ENCODE measurements around the gene SMG7. TPM values are rescaled to one million over a fixed set of nuclear protein-coding genes. Genes with fewer than 3 reads are reported as not detected.
"Not testable (repeated sequence)": the region's sequence is repeated elsewhere in the genome, so short reads cannot be mapped to it uniquely, and the experiment has no call there.

The SMG7 gene
- 10 to 100 TPM; 61.4 to 65.1 TPM for total RNA-seq

GRCh38 chr1:183472488-183473216, at the start of gene SMG7:
TSS of gene SMG7 (plus strand) at chr1:183472499. CDS start at chr1:183472621, 122 bp downstream.
- Mint-ChIP-seq H3K4me1 (peaks cover 24% of the 10 kb centered on the region), H3K4me3 (peak within 1 kb of the TSS; percentile 91), H3K27me3 (peaks cover 3% of the 10 kb centered on the region), H3K27ac (peak within 1 kb of the TSS; percentile 99), H3K36me3 (peaks cover 12% of the 10 kb centered on the region), H3K9me3 (no peaks in the 10 kb centered on the region)
- DNase-seq: peak; percentile 55

DNA sequence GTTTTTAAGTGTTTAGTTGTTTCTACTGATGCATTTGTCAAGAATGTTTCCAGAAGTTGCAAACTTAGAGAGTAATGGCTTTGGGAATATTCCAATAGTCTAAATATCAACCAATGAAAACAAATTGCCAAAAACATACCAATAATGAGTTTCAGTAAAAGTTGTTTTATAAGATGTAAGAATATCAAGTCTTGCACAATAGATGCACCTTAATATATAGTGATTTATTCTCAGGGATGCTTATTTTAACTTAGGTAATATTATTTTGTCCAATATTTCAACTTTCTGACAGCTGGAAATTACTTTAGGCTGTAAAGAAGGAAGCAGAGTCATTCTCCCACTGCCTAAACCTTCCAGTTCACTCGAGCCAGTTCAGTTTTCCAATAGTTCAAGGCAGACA, 48.8 kb upstream of the SMG7 start:
- no peak overlapping the region for H3K4me3 Mint-ChIP-seq
- H3K4me1 Mint-ChIP-seq: peaks cover under 1% of the 10 kb centered on the region
- no peak for DNase-seq
- peaks cover 56% of the 10 kb centered on the region for H3K27me3 Mint-ChIP-seq
- no peak overlapping the region for H3K27ac Mint-ChIP-seq
- H3K36me3 Mint-ChIP-seq: no peaks in the 10 kb centered on the region
- H3K9me3 Mint-ChIP-seq: no peaks in the 10 kb centered on the region

DNA sequence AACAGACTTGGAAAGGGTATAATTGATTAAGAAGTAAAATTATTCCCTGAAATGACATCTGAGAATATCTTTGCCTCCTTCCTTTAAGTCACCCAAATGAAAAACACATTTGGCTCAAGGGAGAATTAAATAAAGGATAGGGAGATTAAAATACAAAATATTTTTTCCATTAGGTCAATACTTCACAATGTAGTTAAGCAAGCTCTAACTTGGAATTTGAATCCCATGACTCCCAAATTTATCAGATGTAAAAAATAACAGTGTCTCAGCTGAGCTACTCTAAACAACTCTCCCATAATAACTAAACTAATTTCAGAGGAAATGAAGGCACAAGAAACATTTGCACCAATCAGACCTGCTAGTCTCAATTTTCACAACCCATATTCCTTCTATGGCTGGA, 47.6 kb upstream of the SMG7 start:
- Mint-ChIP-seq H3K9me3 (no peaks in the 10 kb centered on the region), H3K4me3 (no peak overlapping the region), H3K27me3 (peaks cover 50% of the 10 kb centered on the region), H3K4me1 (no peaks in the 10 kb centered on the region), H3K27ac (no peak overlapping the region), H3K36me3 (no peaks in the 10 kb centered on the region)
- no peak for DNase-seq

- not testable (repeated sequence) for H3K36me3 Mint-ChIP-seq, H3K27ac Mint-ChIP-seq, H3K4me1 Mint-ChIP-seq, H3K9me3 Mint-ChIP-seq, H3K4me3 Mint-ChIP-seq, DNase-seq
- H3K27me3 Mint-ChIP-seq: peaks cover 42% of the 10 kb centered on the region
Measured at GRCh38 chr1:183427591-183427990, 44.7 kb upstream of the SMG7 start.

DNA sequence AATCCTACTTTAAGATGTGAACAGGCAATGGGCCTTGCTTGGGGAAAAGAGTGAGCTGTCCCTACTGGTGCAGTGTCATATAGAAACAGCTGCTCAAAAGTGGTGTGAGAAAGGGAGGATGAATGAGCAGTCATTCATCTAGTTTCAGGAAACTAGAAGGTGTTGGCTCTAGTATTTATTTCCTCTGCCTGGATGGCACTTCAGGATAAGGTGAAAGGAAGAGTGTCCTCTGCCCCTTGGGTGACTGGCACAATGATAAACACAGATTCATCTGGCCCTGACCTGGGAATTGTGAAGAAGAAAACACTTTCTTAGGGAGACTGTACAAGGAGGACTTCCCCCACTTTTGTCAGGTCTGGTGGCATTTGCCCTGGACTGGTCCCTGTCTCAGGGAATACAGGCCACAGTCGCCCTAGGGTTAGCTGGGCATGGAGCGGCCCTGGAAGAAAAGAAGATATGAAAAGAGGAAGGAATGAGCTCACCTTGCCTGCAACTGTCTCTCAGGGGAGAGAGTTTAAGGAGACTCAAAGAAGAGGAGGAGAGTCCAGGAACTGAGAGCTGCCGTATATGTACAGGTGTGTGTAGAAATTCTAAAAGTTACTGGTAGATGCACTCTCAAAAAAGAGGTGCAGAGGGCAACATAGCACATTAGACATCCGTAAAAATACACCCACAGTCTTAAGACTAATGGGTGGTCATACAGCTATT, 40.3 kb upstream of the SMG7 start:
- no peak overlapping the region for H3K27ac Mint-ChIP-seq
- DNase-seq: no peak
- H3K4me1 Mint-ChIP-seq: no peaks in the 10 kb centered on the region
- H3K9me3 Mint-ChIP-seq: no peaks in the 10 kb centered on the region
- H3K4me3 Mint-ChIP-seq: no peak overlapping the region
- H3K27me3 Mint-ChIP-seq: peaks cover 27% of the 10 kb centered on the region
- H3K36me3 Mint-ChIP-seq: no peaks in the 10 kb centered on the region

DNA sequence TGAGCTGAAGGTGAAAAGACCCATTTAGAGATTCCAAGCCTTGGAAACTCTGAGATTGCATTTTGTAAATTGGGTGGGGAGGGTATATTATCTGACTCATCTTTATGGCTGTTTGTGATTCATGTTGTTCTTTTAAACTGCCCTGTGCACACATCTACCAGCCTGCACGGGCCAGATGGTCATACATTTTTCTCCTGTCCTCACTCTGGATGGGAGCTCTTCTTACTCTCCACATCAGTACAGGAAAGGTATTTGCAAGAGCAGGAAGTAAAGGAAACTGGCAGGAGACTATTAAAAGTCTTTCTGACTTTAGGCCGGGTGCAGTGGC, 39.8 kb upstream of the SMG7 start:
- Mint-ChIP-seq H3K4me1 (no peaks in the 10 kb centered on the region), H3K27ac (no peak overlapping the region), H3K27me3 (peaks cover 27% of the 10 kb centered on the region), H3K36me3 (no peaks in the 10 kb centered on the region), H3K9me3 (no peaks in the 10 kb centered on the region), H3K4me3 (no peak overlapping the region)
- no peak for DNase-seq

- DNase-seq: no peak
- no peaks in the 10 kb centered on the region for H3K4me1 Mint-ChIP-seq
- no peak overlapping the region for H3K27ac Mint-ChIP-seq
- H3K4me3 Mint-ChIP-seq: no peak overlapping the region
- H3K27me3 Mint-ChIP-seq: peaks cover 32% of the 10 kb centered on the region
- H3K9me3 Mint-ChIP-seq: no peaks in the 10 kb centered on the region
- H3K36me3 Mint-ChIP-seq: no peaks in the 10 kb centered on the region
Measured at GRCh38 chr1:183433703-183434102, 38.6 kb upstream of the SMG7 start.

DNA sequence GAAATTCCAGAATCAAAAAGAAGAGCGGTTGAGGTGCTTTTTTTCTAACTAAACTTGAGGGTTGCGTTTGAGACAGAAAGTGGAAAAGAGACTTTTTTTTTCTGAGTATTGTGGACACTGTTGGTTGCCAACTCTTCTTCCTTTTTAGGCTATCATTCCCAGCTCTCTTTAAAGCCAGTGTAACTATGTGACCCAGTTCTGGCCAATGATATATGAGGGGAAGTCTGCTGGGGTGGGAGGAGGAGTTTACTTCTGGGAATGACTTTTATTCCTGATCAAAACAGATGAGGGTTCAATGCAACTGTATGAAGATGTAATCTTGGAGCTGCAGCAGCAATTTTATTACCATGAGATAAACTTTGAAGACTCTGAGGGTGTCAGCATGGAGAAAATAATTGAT, 36.8 kb upstream of the SMG7 start:
- Mint-ChIP-seq H3K27me3 (peaks cover 22% of the 10 kb centered on the region), H3K4me3 (no peak overlapping the region), H3K4me1 (no peaks in the 10 kb centered on the region), H3K36me3 (no peaks in the 10 kb centered on the region), H3K27ac (no peak overlapping the region), H3K9me3 (no peaks in the 10 kb centered on the region)
- DNase-seq: no peak

- Mint-ChIP-seq H3K4me1 (no peaks in the 10 kb centered on the region), H3K4me3 (no peak overlapping the region), H3K27me3 (peaks cover 11% of the 10 kb centered on the region), H3K9me3 (no peaks in the 10 kb centered on the region), H3K27ac (no peak overlapping the region), H3K36me3 (no peaks in the 10 kb centered on the region)
- DNase-seq: no peak
Measured at GRCh38 chr1:183438060-183438459, 34.2 kb upstream of the SMG7 start.

DNA sequence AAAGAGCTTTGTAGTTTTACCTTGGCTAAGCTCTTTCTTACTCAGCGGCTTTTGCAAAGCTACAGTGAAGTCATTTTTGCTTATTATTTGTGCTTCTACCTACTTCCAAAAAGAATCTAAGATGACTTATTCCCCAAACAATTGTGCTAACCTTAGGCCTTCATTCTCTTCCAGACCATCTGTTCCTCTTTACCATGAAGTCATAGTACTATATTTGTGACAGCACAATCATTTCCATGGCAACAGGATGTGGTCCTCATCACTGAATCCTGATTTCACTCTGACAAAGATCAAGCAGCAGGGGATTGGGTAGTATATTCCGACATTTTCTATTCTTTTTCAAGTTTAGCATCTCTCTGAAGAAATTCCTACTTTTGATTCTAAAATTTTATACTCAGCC, 29.3 kb upstream of the SMG7 start:
- no peaks in the 10 kb centered on the region for H3K4me1 Mint-ChIP-seq
- H3K36me3 Mint-ChIP-seq: no peaks in the 10 kb centered on the region
- no peak overlapping the region for H3K4me3 Mint-ChIP-seq
- H3K9me3 Mint-ChIP-seq: no peaks in the 10 kb centered on the region
- H3K27ac Mint-ChIP-seq: no peak overlapping the region
- H3K27me3 Mint-ChIP-seq: peaks cover 2% of the 10 kb centered on the region
- DNase-seq: no peak

DNA sequence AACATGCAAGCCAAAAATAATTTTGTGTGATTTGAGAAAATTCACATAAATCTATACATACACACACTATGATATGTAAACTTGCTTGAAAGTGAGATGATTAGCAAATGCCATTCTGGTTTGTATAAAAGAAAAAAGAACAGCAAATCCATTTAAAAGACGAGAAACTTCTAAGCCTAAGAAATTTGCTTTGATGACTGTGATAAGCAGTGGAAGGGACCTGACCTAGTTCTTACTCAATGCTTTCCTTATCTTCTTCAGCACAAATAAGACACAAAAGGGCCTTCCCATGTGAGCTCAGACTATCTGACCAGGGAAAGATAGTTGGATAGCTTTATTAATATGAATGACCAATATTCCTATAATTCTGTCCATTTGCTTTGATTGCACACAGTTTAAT, 28.8 kb upstream of the SMG7 start:
- DNase-seq: no peak
- Mint-ChIP-seq H3K27me3 (no peaks in the 10 kb centered on the region), H3K4me1 (no peaks in the 10 kb centered on the region), H3K36me3 (no peaks in the 10 kb centered on the region), H3K4me3 (no peak overlapping the region), H3K9me3 (no peaks in the 10 kb centered on the region), H3K27ac (no peak overlapping the region)

GRCh38 chr1:183444243-183444642, 28.1 kb upstream of the SMG7 start:
- no peaks in the 10 kb centered on the region for H3K36me3 Mint-ChIP-seq
- H3K27me3 Mint-ChIP-seq: no peaks in the 10 kb centered on the region
- H3K27ac Mint-ChIP-seq: no peak overlapping the region
- H3K4me1 Mint-ChIP-seq: no peaks in the 10 kb centered on the region
- no peak for DNase-seq
- H3K9me3 Mint-ChIP-seq: no peaks in the 10 kb centered on the region
- H3K4me3 Mint-ChIP-seq: no peak overlapping the region

DNA sequence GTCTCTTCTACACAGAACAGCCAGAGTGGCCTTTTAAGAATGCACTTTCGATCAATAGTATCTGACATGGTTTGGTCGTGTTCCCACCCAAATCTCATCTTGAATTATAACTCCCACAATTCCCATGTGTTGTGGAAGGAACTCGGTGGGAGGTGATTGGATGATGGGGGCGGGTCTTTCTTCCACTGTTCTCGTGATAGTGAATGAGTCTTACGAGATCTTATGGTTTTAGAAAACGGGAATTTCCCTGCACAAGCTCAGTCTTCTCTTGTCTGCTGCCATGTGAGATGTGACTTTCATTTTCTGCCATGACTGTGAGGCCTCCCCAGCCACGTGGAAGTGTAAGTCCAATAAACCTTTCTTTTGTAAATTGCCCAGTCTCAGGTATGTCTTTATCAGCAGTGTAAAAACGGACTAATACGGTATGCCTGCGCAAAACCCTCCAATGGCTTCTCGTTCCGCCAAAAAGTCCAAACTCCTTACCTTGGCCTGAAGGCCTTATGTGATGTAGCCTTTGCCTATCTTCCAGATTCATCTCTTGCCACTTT, 23.0 kb upstream of the SMG7 start:
- Mint-ChIP-seq H3K27ac (no peak overlapping the region), H3K9me3 (no peaks in the 10 kb centered on the region), H3K36me3 (no peaks in the 10 kb centered on the region), H3K4me3 (no peak overlapping the region), H3K27me3 (peaks cover 6% of the 10 kb centered on the region), H3K4me1 (no peaks in the 10 kb centered on the region)
- DNase-seq: no peak

DNA sequence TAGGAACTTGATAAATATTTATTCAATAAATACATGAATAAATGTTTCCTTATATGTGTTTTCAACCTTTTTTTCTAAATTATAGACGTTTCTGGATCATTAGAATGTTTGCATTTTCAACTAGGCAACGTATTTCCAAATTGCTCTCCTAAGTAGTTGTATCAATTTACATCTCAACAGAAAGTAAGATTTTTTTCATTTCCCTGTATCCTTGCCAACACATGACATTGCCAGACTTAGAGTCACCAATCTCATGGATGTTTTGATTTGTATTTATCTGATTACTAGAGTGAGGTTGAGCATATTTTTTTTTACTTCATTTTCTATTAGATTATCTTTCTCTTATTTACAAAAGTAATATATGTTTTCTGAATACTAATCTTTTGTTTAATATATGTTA, 22.2 kb upstream of the SMG7 start:
- Mint-ChIP-seq H3K4me1 (no peaks in the 10 kb centered on the region), H3K4me3 (no peak overlapping the region), H3K36me3 (no peaks in the 10 kb centered on the region), H3K27ac (no peak overlapping the region), H3K27me3 (peaks cover 11% of the 10 kb centered on the region), H3K9me3 (no peaks in the 10 kb centered on the region)
- no peak for DNase-seq

DNA sequence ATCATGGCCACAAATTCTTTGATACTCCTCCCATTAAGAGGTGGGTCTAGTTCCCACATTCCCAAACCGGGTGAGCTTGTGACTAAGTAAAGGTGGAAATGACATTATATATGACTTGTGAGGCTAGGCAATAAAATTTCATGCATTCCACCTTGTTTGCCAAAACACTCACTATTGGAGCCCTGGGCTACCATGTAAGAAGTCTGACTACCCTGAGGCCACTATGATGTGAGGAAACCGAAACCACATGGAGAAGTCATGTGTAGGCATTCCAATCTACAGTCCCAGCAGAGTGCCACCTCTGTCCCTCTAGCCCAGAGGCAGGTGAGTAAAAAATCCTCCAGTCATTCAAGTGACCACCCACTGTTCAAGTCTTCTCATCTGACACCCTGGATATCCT, 17.9 kb upstream of the SMG7 start:
- DNase-seq: no peak
- H3K4me1 Mint-ChIP-seq: no peaks in the 10 kb centered on the region

DNA sequence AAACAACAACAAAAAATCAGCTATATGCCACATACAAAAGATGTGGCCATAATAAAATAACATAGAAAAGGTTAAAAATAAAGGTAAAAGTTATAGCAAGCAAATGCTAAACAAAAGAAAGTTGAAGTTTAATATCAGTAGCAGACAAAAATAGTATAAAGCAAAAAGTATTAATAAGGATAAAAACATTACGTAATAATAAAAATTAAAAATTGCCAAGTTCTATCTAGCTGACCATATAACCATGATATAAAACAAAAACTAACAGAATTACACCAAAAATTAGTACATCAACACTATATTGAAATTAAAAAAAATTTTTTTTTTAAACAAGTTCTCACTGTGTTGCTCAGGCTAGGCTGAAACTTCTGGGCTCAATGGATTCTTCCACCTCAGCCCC, 15.5 kb upstream of the SMG7 start:
- Mint-ChIP-seq H3K27ac (no peak overlapping the region), H3K4me1 (no peaks in the 10 kb centered on the region), H3K9me3 (no peaks in the 10 kb centered on the region), H3K4me3 (no peak overlapping the region), H3K27me3 (peaks cover 51% of the 10 kb centered on the region), H3K36me3 (no peaks in the 10 kb centered on the region)
- no peak for DNase-seq

More for the DNA sequence above, 17.9 kb upstream of the SMG7 start:
- Mint-ChIP-seq H3K36me3 (no peaks in the 10 kb centered on the region), H3K4me3 (no peak overlapping the region), H3K9me3 (no peaks in the 10 kb centered on the region), H3K27ac (no peak overlapping the region), H3K27me3 (peaks cover 37% of the 10 kb centered on the region)
